ENCODE measurements around the gene SALL4.
"Not testable (repeated sequence)": the region's sequence is repeated elsewhere in the genome, so short reads cannot be mapped to it uniquely, and the experiment has no call there.

Gene SALL4

GRCh38 chr20:51802170-51802751 lies at the start of gene SALL4:
Gene SALL4, minus strand, starts transcription at chr20:51802521. Its CDS starts 113 bp downstream, at chr20:51802408.
- DNase-seq, result no peak

- no peak for DNase-seq
Measured at GRCh38 chr20:51848346-51848745, 46.0 kb upstream of the SALL4 start.

GRCh38 chr20:51840865-51841264 lies 38.5 kb upstream of the SALL4 start:
- DNase-seq, result no peak

- DNase-seq, result no peak
Measured at GRCh38 chr20:51837876-51838420, 35.6 kb upstream of the SALL4 start.

GRCh38 chr20:51837436-51837835 lies 35.1 kb upstream of the SALL4 start:
- no peak for DNase-seq

GRCh38 chr20:51833326-51833725 lies 31.0 kb upstream of the SALL4 start:
- DNase-seq, result no peak

- DNase-seq, result no peak
Measured at GRCh38 chr20:51832276-51832675, 30.0 kb upstream of the SALL4 start.

- DNase-seq, result no peak
Measured at GRCh38 chr20:51831866-51832265, 29.5 kb upstream of the SALL4 start.

GRCh38 chr20:51830538-51830937 lies 28.2 kb upstream of the SALL4 start:
- no peak for DNase-seq

- no peak for DNase-seq
Measured at GRCh38 chr20:51828762-51829161, 26.4 kb upstream of the SALL4 start.

- DNase-seq, result no peak
Measured at GRCh38 chr20:51826372-51826771, 24.1 kb upstream of the SALL4 start.

- DNase-seq, result no peak
Measured at GRCh38 chr20:51818479-51819008, 16.2 kb upstream of the SALL4 start.

- DNase-seq, result not testable (repeated sequence)
Measured at GRCh38 chr20:51816856-51817255, 14.5 kb upstream of the SALL4 start.

GRCh38 chr20:51815383-51816076 lies 13.2 kb upstream of the SALL4 start:
- DNase-seq, result no peak

- DNase-seq, result no peak
Measured at GRCh38 chr20:51812861-51813260, 10.5 kb upstream of the SALL4 start.

GRCh38 chr20:51811514-51812128 lies 9.3 kb upstream of the SALL4 start:
- no peak for DNase-seq

GRCh38 chr20:51811042-51811355 lies 8.7 kb upstream of the SALL4 start:
- DNase-seq, result no peak

GRCh38 chr20:51810155-51811041 lies 8.1 kb upstream of the SALL4 start:
- DNase-seq, result no peak

GRCh38 chr20:51807720-51808250 lies 5.5 kb upstream of the SALL4 start:
- no peak for DNase-seq

GRCh38 chr20:51804754-51805153 lies 2.4 kb upstream of the SALL4 start:
- no peak for DNase-seq

- no peak for DNase-seq
Measured at GRCh38 chr20:51803148-51803854, 980 bp upstream of the SALL4 start.

- DNase-seq, result no peak
Measured at GRCh38 chr20:51801823-51802123, 548 bp downstream of the SALL4 start.

Measured in T1000 (cell line).